Right lung (tissue), 10 donors: ENCODE data around the gene GLYR1. TPM values are rescaled to one million over a fixed set of nuclear protein-coding genes. Genes with fewer than 3 reads are reported as not detected.
"Not testable (repeated sequence)": the region's sequence is repeated elsewhere in the genome, so short reads cannot be mapped to it uniquely, and the experiment has no call there.

Source experiments
- DNase-seq, 2 donors: peaks; one replicate each; pipeline ENCODE4 v3.0.0-alpha.2; 2013
- long read RNA-seq, 8 donors: transcript quantifications; one replicate each; lab custom pipeline, GENCODE V29; 2026
- polyA plus RNA-seq, 5 donors: library from polyadenylated mRNA; unstranded; fragments of 120-200 nt; gene quantifications; one replicate each; pipeline versions ENCODE4 v1.2.1 to v1.2.3, GENCODE V29; 2013; ENCODE audit warnings: inconsistent platforms in 1 of 5, low replicate concordance in 1 of 5; ENCODE audit not compliant: insufficient read length in 5 of 5, insufficient read depth in 1 of 5

GLYR1 gene
- 100 to 1,000 TPM; 110 to 125 (median 122) TPM for polyA plus RNA-seq
- long read RNA-seq, donor 1, transcript GLYR1-201 (16 exons, 3,772 nt), result major isoform, 7 of 12 reads
- long read RNA-seq, donor 1, partial matches to known transcripts, result 0 of 12 reads
- long read RNA-seq, donor 1, other reads (novel, unspliced or antisense), result 0 of 12 reads
- long read RNA-seq, donor 2, partial matches to known transcripts, result 0 of 6 reads
- long read RNA-seq, donor 2, other reads (novel, unspliced or antisense), result 0 of 6 reads
- long read RNA-seq, donor 3, transcript GLYR1-201 (16 exons, 3,772 nt), result major isoform, 6 of 19 reads
- long read RNA-seq, donor 3, partial matches to known transcripts, result 6 of 19 reads
- long read RNA-seq, donor 3, other reads (novel, unspliced or antisense), result 0 of 19 reads
- long read RNA-seq, donor 4, partial matches to known transcripts, result 0 of 7 reads
- long read RNA-seq, donor 4, other reads (novel, unspliced or antisense), result 0 of 7 reads
- long read RNA-seq, donor 5, transcript GLYR1-201 (16 exons, 3,772 nt), result major isoform, 9 of 12 reads
- long read RNA-seq, donor 5, partial matches to known transcripts, result 0 of 12 reads
- long read RNA-seq, donor 5, other reads (novel, unspliced or antisense), result 0 of 12 reads
- long read RNA-seq, donor 6, partial matches to known transcripts, result 0 of 9 reads
- long read RNA-seq, donor 6, other reads (novel, unspliced or antisense), result 0 of 9 reads
- long read RNA-seq, donor 7, transcript GLYR1-201 (16 exons, 3,772 nt), result major isoform, 11 of 94 reads
- long read RNA-seq, donor 7, partial matches to known transcripts, result 60 of 94 reads
- long read RNA-seq, donor 7, other reads (novel, unspliced or antisense), result 16 of 94 reads
- long read RNA-seq, donor 8, partial matches to known transcripts, result 0 of 6 reads
- long read RNA-seq, donor 8, other reads (novel, unspliced or antisense), result 0 of 6 reads

- DNase-seq, result peak; percentile 97
These were observed at the start of gene GLYR1, which contains the start of gene UBN1 for GRCh38 chr16:4846901-4847773. TSS of gene GLYR1 (minus strand) at chr16:4847288. CDS start at chr16:4847265, 23 bp downstream. TSS of gene UBN1 (plus strand) at chr16:4847481. CDS start at chr16:4852918, 5,437 bp downstream.

- DNase-seq, result not testable (repeated sequence)
These were observed 49.7 kb upstream of the GLYR1 start for GRCh38 chr16:4896761-4897160.

GRCh38 chr16:4895366-4895765 lies 48.3 kb upstream of the GLYR1 start:
- no peak for DNase-seq

- no peak for DNase-seq
These were observed 47.4 kb upstream of the GLYR1 start for GRCh38 chr16:4894276-4895150.

- no peak for DNase-seq
These were observed 46.2 kb upstream of the GLYR1 start for GRCh38 chr16:4893103-4893862.

- peak; percentile 36 to 50 for DNase-seq
These were observed 45.4 kb upstream of the GLYR1 start for GRCh38 chr16:4892361-4893102.

- DNase-seq, result no peak
These were observed 44.8 kb upstream of the GLYR1 start for GRCh38 chr16:4891886-4892216.

GRCh38 chr16:4891097-4891885 lies 44.2 kb upstream of the GLYR1 start:
- no peak for DNase-seq

- DNase-seq, result no peak
These were observed 43.6 kb upstream of the GLYR1 start for GRCh38 chr16:4890686-4891085.

- DNase-seq, result no peak
These were observed 42.9 kb upstream of the GLYR1 start for GRCh38 chr16:4890026-4890425.

- no peak for DNase-seq
These were observed 41.5 kb upstream of the GLYR1 start for GRCh38 chr16:4888428-4889135.

GRCh38 chr16:4886151-4886550 lies 39.1 kb upstream of the GLYR1 start:
- no peak for DNase-seq

- DNase-seq, result no peak
These were observed 38.1 kb upstream of the GLYR1 start for GRCh38 chr16:4884972-4885874.

- no peak for DNase-seq
These were observed 37.1 kb upstream of the GLYR1 start for GRCh38 chr16:4884209-4884608.

GRCh38 chr16:4883501-4883900 lies 36.4 kb upstream of the GLYR1 start:
- DNase-seq, result no peak

GRCh38 chr16:4882633-4883285 lies 35.7 kb upstream of the GLYR1 start:
- DNase-seq, result peak in 1 of 2 donors; percentile 31
